Osteoblast (primary cell): ENCODE results near the gene UBE2N. TPM values are rescaled to one million over a fixed set of nuclear protein-coding genes. Genes with fewer than 3 reads are reported as not detected.

ENCODE experiments used
- DNase-seq: peaks from one replicate; pipeline ENCODE4 v3.0.0; 2011; ENCODE audit warnings: low spot score, mixed read lengths; ENCODE audit not compliant: insufficient read length; ENCODE audit errors: missing footprints
- H2AFZ ChIP-seq: 2 replicates; pipeline ENCODE4 v1.6.0; 2011; ENCODE audit warnings: mild to moderate bottlenecking, low read length
- H3K27ac ChIP-seq: 2 replicates; pipeline ENCODE4 v1.5.1; 2011; ENCODE audit warnings: mild to moderate bottlenecking, low read depth, low read length, moderate library complexity
- H3K27me3 ChIP-seq: 2 replicates; pipeline ENCODE4 v1.6.0; 2012; ENCODE audit warnings: mild to moderate bottlenecking, control low read depth, inconsistent platforms, low read length, moderate library complexity; ENCODE audit not compliant: insufficient read depth
- H3K36me3 ChIP-seq: 2 replicates; pipeline ENCODE4 v1.5.1; 2011; ENCODE audit warnings: mild to moderate bottlenecking, low read length, control low read depth, moderate library complexity; ENCODE audit not compliant: insufficient read depth
- H3K4me1 ChIP-seq: 2 replicates; pipeline ENCODE4 v1.5.1; 2011; ENCODE audit warnings: mild to moderate bottlenecking, low read length, control low read depth, moderate library complexity; ENCODE audit not compliant: insufficient read depth
- H3K4me2 ChIP-seq: 2 replicates; pipeline ENCODE4 v1.6.0; 2011; ENCODE audit warnings: mild to moderate bottlenecking, low read length; ENCODE audit not compliant: insufficient read depth
- H3K4me3 ChIP-seq: fragments of 200-600 bp; sonication (generic); 3 replicates; pipeline ENCODE4 v1.5.1; 2012; ENCODE audit warnings: mild to moderate bottlenecking, low read length, inconsistent platforms; ENCODE audit not compliant: insufficient read depth
- H3K79me2 ChIP-seq: 2 replicates; pipeline ENCODE4 v1.6.0; 2012; ENCODE audit warnings: mild to moderate bottlenecking, low read length, control low read depth, inconsistent platforms; ENCODE audit not compliant: insufficient read depth
- H3K9me3 ChIP-seq: 2 replicates; pipeline ENCODE4 v1.5.1; 2011; ENCODE audit warnings: low read depth, low read length, control low read depth
- H4K20me1 ChIP-seq: 2 replicates; pipeline ENCODE4 v1.6.0; 2012; ENCODE audit warnings: mild to moderate bottlenecking, low read length, control low read depth; ENCODE audit not compliant: insufficient read depth
- total RNA-seq: library from RNA; depleted of rRNA; stranded (reverse); fragments of >200 nt; gene quantifications from 2 replicates; pipeline ENCODE4 v1.2.3, GENCODE V29; 2012
- TF ChIP-seq, protein P1 (sequence below): IDR thresholded peaks from 2 replicates; pipeline ENCODE4 v1.5.1; 2011; ENCODE audit warnings: mild to moderate bottlenecking, low read depth, low read length, moderate library complexity; ENCODE audit errors: extremely low read depth

Gene UBE2N
- total RNA-seq, 1 donor: 44.2 TPM

DNA sequence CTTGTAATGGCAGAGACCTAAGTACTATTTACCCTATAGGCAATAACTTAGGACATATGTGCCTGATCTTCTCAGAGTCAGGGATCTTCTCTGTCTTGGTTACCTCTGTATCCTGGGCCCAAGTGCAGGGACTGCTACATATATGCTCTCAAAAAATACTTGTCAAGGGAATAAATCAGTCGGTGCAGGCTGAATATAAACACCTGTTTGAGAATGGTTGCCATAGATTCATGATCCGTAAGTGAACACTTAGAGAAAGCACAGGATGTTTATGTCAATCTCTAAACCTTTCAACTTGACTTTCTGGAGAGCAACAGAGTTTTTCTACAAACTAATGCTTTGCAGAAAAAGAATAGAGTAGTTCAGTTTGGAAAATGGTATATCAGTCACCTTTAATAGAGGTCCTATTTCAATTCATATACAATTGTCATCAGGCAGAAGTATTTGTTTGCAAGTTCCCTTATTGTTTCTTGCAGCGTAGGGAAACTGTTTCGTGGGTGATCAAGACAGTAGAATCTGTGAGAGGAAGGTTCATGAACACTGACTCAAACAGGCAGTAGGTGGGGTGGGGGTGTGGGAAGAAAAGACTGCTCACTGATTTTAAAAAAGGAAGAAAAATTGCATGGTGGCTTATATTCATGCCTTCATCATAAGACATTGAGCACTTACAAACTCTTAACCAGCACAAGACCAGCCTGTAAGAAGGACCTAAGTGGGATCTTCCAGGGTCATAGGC lies 6.0 kb upstream of the UBE2N start:
- no peak overlapping the region for H3K27ac ChIP-seq
- no peaks in the 10 kb centered on the region for H3K9me3 ChIP-seq
- no peaks in the 10 kb centered on the region for H3K79me2 ChIP-seq
- H3K4me1 ChIP-seq: peaks cover 4% of the 10 kb centered on the region
- peak; percentile 36 for DNase-seq
- H2AFZ ChIP-seq: no peak overlapping the region
- H3K4me2 ChIP-seq: no peak overlapping the region
- TF ChIP-seq, protein P1, sequence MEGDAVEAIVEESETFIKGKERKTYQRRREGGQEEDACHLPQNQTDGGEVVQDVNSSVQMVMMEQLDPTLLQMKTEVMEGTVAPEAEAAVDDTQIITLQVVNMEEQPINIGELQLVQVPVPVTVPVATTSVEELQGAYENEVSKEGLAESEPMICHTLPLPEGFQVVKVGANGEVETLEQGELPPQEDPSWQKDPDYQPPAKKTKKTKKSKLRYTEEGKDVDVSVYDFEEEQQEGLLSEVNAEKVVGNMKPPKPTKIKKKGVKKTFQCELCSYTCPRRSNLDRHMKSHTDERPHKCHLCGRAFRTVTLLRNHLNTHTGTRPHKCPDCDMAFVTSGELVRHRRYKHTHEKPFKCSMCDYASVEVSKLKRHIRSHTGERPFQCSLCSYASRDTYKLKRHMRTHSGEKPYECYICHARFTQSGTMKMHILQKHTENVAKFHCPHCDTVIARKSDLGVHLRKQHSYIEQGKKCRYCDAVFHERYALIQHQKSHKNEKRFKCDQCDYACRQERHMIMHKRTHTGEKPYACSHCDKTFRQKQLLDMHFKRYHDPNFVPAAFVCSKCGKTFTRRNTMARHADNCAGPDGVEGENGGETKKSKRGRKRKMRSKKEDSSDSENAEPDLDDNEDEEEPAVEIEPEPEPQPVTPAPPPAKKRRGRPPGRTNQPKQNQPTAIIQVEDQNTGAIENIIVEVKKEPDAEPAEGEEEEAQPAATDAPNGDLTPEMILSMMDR: no peak
- no peaks in the 10 kb centered on the region for H3K27me3 ChIP-seq
- H4K20me1 ChIP-seq: no peaks in the 10 kb centered on the region
- H3K4me3 ChIP-seq: no peak overlapping the region
- no peaks in the 10 kb centered on the region for H3K36me3 ChIP-seq

DNA sequence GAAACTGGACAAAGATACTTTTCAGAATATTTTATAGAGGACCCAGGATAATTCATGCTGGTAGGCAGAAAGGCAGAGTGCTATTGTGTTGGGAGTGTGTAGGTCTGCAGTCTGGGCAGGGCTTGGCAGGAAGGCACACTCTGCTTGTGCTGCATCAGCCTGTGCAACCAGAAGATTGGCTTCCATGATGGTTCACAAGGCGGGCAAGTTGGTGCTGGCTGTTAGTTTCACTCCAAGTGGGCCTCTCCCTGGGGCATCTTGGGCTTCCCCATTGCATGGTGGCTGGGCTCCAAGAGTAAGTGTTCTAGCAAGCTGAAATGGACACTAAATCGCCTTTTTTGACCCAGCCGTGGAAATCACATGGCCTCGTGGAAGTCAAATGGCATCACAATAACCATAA lies 1.8 kb upstream of the UBE2N start:
- no peak overlapping the region for H2AFZ ChIP-seq
- no peak for DNase-seq
- peaks cover 15% of the 10 kb centered on the region for H4K20me1 ChIP-seq
- H3K9me3 ChIP-seq: no peaks in the 10 kb centered on the region
- H3K36me3 ChIP-seq: no peaks in the 10 kb centered on the region
- H3K79me2 ChIP-seq: peaks cover 31% of the 10 kb centered on the region
- peaks cover 24% of the 10 kb centered on the region for H3K4me1 ChIP-seq
- no peak overlapping the region for H3K4me2 ChIP-seq
- TF ChIP-seq, protein P1: no peak
- H3K27me3 ChIP-seq: no peaks in the 10 kb centered on the region
- no peak overlapping the region for H3K4me3 ChIP-seq
- no peak overlapping the region for H3K27ac ChIP-seq

DNA sequence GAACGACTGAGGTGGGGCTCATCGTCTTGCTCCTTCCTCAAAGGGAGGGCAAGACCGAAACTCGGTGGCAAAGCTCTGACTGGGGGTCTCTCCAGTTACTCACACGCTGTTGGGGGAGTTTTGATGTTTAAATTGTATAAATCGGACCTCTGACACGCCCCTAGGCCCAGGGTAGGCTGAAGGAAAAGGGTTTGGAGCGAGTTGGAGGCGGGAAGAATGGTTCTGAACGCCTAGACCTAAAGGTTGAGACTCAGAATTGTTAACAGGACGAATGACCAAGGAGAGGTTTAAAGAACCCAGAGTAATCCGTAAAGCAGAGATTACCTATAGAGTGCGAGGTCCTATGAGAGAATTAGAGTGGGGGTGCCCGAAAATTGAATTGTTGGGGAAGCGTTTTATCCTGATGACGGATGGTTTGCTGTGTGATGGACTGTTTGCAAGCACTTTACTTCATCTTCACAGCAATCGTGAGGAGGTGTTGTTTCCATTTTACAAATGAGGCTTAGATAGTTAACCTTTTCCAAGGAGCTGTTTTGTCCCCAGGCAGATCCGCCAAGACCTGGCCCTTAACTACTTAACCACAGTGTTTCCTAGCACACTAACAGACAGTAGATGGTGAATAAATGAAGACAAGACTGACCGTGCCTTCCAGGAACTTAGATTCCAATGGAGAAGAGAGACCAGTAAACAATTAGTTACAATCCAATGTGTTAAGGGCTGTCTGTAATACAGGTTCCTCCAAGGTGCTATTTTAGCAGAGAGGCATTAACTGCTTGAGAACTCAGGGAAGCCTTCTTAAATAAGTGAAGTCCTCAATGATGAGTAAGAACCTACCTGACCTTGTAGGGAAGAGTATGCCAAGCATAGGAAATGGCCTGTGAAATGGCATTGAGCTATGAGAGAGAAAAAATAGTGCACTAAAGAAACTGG lies 929 bp upstream of the UBE2N start:
- Histone ChIP-seq H3K27me3 (no peaks in the 10 kb centered on the region), H2AFZ (peak overlapping the region; percentile 96), H3K4me2 (peak overlapping the region; percentile 85), H3K79me2 (peaks cover 40% of the 10 kb centered on the region), H4K20me1 (peaks cover 23% of the 10 kb centered on the region), H3K9me3 (no peaks in the 10 kb centered on the region), H3K4me3 (peak overlapping the region; percentile 80), H3K36me3 (no peaks in the 10 kb centered on the region), H3K4me1 (peaks cover 29% of the 10 kb centered on the region), H3K27ac (peak overlapping the region; percentile 86)
- TF ChIP-seq, protein P1: no peak
- DNase-seq: peak; percentile 10

DNA sequence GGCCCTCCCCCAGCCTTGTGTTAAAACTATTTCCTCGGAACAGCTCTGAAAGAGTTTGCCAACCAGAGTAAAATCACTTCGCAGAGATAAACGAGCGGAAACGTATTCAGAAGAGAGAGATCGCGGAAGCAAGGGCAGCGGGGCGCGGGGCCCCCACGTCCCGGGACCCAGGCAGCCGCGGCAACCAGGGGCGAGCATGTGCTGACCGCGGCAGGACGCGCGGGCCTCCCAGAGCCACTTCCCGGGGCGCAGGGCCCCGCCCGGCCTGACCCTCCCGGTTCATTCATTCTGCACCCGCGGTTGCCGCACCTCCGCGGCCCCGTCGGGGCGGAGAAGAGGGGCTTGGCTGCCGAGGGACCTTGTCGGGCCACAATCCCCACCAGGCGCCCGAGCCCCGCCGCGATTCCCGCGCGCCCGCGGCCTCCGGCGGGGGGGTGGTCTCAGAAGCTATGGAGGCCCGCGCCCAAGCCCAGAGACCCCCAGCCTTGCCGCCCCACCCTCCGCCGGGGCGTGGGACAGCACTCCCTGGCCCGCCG lies 598 bp downstream of the UBE2N start:
- peaks cover 55% of the 10 kb centered on the region for H3K79me2 ChIP-seq
- no peaks in the 10 kb centered on the region for H3K9me3 ChIP-seq
- peaks cover 34% of the 10 kb centered on the region for H3K4me1 ChIP-seq
- no peaks in the 10 kb centered on the region for H3K36me3 ChIP-seq
- TF ChIP-seq, protein P1: no peak
- peak overlapping the region; percentile 85 for H3K4me2 ChIP-seq
- peak overlapping the region; percentile 80 for H3K4me3 ChIP-seq
- H2AFZ ChIP-seq: peak overlapping the region; percentile 61
- DNase-seq: peak; percentile 83
- H3K27ac ChIP-seq: peak overlapping the region; percentile 86
- peaks cover 38% of the 10 kb centered on the region for H4K20me1 ChIP-seq
- no peaks in the 10 kb centered on the region for H3K27me3 ChIP-seq
